ENCODE measurements around the gene MYLK3. TPM values are rescaled to one million over a fixed set of nuclear protein-coding genes. Genes with fewer than 3 reads are reported as not detected.

Gene MYLK3
- total RNA-seq, 1 experiment from 2014 or later: not detected

GRCh38 chr16:46730801-46731690, 17.1 kb downstream of the MYLK3 start:
- Mint-ChIP-seq H3K4me3 (ENCODE audit: unreplicated experiment) (no peak overlapping the region), H3K27ac (ENCODE audit: low read depth, unreplicated experiment) (no peak overlapping the region), H3K4me1 (ENCODE audit: insufficient read depth, unreplicated experiment) (no peaks in the 10 kb centered on the region), H3K9me3 (ENCODE audit: unreplicated experiment) (peaks cover 7% of the 10 kb centered on the region), H3K36me3 (ENCODE audit: insufficient read depth, unreplicated experiment) (no peaks in the 10 kb centered on the region), H3K27me3 (ENCODE audit: insufficient read depth, unreplicated experiment) (no peaks in the 10 kb centered on the region)
- DNase-seq (ENCODE audit: unreplicated experiment): no peak
- CTCF ChIA-PET: interaction anchor here (0.7 kb wide), 1 partner anchor 45 kb away, joined by 3 read pairs; no protein-coding TSS in a partner anchor
- no peak for TF ChIP-seq CTCF (IDR thresholded peaks at IDR 0.05; ENCODE audit: unreplicated experiment)
- BruUV-seq (replicated peaks): no TSS peak
- POLR2A ChIA-PET: no interaction called here
- intact Hi-C loops (cut with micrococcal nuclease): no loop called here

- TF ChIP-seq CTCF (IDR thresholded peaks at IDR 0.05; ENCODE audit: unreplicated experiment): no peak
These were observed 18.0 kb downstream of the MYLK3 start for GRCh38 chr16:46730126-46730525.

GRCh38 chr16:46729326-46729995, 18.7 kb downstream of the MYLK3 start:
- ChIA-PET POLR2A (no interaction called here), CTCF (no interaction called here)
- H3K36me3 Mint-ChIP-seq (ENCODE audit: insufficient read depth, unreplicated experiment): no peaks in the 10 kb centered on the region
- no peak overlapping the region for H3K27ac Mint-ChIP-seq (ENCODE audit: low read depth, unreplicated experiment)
- no TSS peak for BruUV-seq (replicated peaks)
- no peaks in the 10 kb centered on the region for H3K4me1 Mint-ChIP-seq (ENCODE audit: insufficient read depth, unreplicated experiment)
- peaks cover 8% of the 10 kb centered on the region for H3K9me3 Mint-ChIP-seq (ENCODE audit: unreplicated experiment)
- H3K27me3 Mint-ChIP-seq (ENCODE audit: insufficient read depth, unreplicated experiment): no peaks in the 10 kb centered on the region
- no peak for TF ChIP-seq CTCF (IDR thresholded peaks at IDR 0.05; ENCODE audit: unreplicated experiment)
- intact Hi-C loops (cut with micrococcal nuclease): no loop called here
- H3K4me3 Mint-ChIP-seq (ENCODE audit: unreplicated experiment): no peak overlapping the region
- DNase-seq (ENCODE audit: unreplicated experiment): no peak

More at GRCh38 chr16:46730126-46730525, 18.0 kb downstream of the MYLK3 start:
- POLR2A ChIA-PET: no interaction called here
- H3K27me3 Mint-ChIP-seq (ENCODE audit: insufficient read depth, unreplicated experiment): no peaks in the 10 kb centered on the region
- H3K9me3 Mint-ChIP-seq (ENCODE audit: unreplicated experiment): peaks cover 8% of the 10 kb centered on the region
- intact Hi-C loops (cut with micrococcal nuclease): no loop called here
- H3K4me3 Mint-ChIP-seq (ENCODE audit: unreplicated experiment): no peak overlapping the region
- DNase-seq (ENCODE audit: unreplicated experiment): no peak
- BruUV-seq (replicated peaks): no TSS peak
- CTCF ChIA-PET: no interaction called here
- H3K4me1 Mint-ChIP-seq (ENCODE audit: insufficient read depth, unreplicated experiment): no peaks in the 10 kb centered on the region
- H3K27ac Mint-ChIP-seq (ENCODE audit: low read depth, unreplicated experiment): no peak overlapping the region
- no peaks in the 10 kb centered on the region for H3K36me3 Mint-ChIP-seq (ENCODE audit: insufficient read depth, unreplicated experiment)

- Mint-ChIP-seq H3K27me3 (ENCODE audit: insufficient read depth, unreplicated experiment) (no peaks in the 10 kb centered on the region), H3K36me3 (ENCODE audit: insufficient read depth, unreplicated experiment) (no peaks in the 10 kb centered on the region), H3K4me1 (ENCODE audit: insufficient read depth, unreplicated experiment) (no peaks in the 10 kb centered on the region), H3K4me3 (ENCODE audit: unreplicated experiment) (no peak overlapping the region), H3K9me3 (ENCODE audit: unreplicated experiment) (peaks cover 8% of the 10 kb centered on the region), H3K27ac (ENCODE audit: low read depth, unreplicated experiment) (no peak overlapping the region)
- intact Hi-C loops (cut with micrococcal nuclease): no loop called here
- POLR2A ChIA-PET: no interaction called here
- TF ChIP-seq CTCF (IDR thresholded peaks at IDR 0.05; ENCODE audit: unreplicated experiment): no peak
- CTCF ChIA-PET: interaction anchor here (0.6 kb wide), 1 partner anchor 194 kb away, joined by 3 read pairs; no protein-coding TSS in a partner anchor
- BruUV-seq (replicated peaks): no TSS peak
- no peak for DNase-seq (ENCODE audit: unreplicated experiment)
These were observed 19.3 kb downstream of the MYLK3 start for GRCh38 chr16:46728806-46729205.
